Gastrocnemius medialis (tissue), 4 donors: ENCODE results near the gene PRSS56.

Experiments
- POLR2A ChIP-seq, 2 donors: fragments of 450-650 bp; IDR thresholded peaks; one replicate each; pipeline ENCODE4 v1.6.1; 2017; ENCODE audit warnings: antibody characterized with exemption in 2 of 2, mild to moderate bottlenecking in 2 of 2, moderate library complexity in 2 of 2
- TF ChIP-seq, protein P1 (sequence below), 5 experiments: fragments of 450-650 bp in 3 of 5; fragments of 200-600 bp in 2 of 5; sonication (generic) in 2 of 5; IDR thresholded peaks in 4 of 5; conservative IDR thresholded peaks in 1 of 5; 1 replicate in 4 of 5; 2 replicates in 1 of 5; pipeline ENCODE4 v1.5.1; 2016 to 2019; ENCODE audit warnings: antibody characterized with exemption in 5 of 5, mild to moderate bottlenecking in 3 of 5, moderate library complexity in 3 of 5

DNA sequence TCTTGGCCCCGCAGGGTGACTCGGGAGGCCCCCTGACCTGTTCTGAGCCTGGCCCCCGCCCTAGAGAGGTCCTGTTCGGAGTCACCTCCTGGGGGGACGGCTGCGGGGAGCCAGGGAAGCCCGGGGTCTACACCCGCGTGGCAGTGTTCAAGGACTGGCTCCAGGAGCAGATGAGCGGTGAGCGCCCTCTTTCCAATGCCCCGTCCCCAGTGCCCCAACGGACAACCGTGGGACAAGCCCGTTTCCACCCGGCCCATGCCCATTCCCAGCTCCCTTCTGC, 3.2 kb downstream of the PRSS56 start:
- TF ChIP-seq, protein P1, sequence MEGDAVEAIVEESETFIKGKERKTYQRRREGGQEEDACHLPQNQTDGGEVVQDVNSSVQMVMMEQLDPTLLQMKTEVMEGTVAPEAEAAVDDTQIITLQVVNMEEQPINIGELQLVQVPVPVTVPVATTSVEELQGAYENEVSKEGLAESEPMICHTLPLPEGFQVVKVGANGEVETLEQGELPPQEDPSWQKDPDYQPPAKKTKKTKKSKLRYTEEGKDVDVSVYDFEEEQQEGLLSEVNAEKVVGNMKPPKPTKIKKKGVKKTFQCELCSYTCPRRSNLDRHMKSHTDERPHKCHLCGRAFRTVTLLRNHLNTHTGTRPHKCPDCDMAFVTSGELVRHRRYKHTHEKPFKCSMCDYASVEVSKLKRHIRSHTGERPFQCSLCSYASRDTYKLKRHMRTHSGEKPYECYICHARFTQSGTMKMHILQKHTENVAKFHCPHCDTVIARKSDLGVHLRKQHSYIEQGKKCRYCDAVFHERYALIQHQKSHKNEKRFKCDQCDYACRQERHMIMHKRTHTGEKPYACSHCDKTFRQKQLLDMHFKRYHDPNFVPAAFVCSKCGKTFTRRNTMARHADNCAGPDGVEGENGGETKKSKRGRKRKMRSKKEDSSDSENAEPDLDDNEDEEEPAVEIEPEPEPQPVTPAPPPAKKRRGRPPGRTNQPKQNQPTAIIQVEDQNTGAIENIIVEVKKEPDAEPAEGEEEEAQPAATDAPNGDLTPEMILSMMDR (IDR thresholded peaks at IDR 0.05 in 4 of 5, conservative IDR thresholded peaks at IDR 0.05 in 1 of 5) = no peak
- no peak for TF ChIP-seq POLR2A (IDR thresholded peaks at IDR 0.05)
